ENCODE measurements around the gene OPALIN.

OPALIN gene

GRCh38 chr10:96374004-96374403 lies 15.2 kb upstream of the OPALIN start:
- no peak for DNase-seq (ENCODE audit: low read depth)

GRCh38 chr10:96371356-96371755 lies 12.6 kb upstream of the OPALIN start:
- DNase-seq (ENCODE audit: low read depth) = no peak

GRCh38 chr10:96370584-96371157 lies 11.9 kb upstream of the OPALIN start:
- peak; percentile 25 for DNase-seq (ENCODE audit: low read depth)

- DNase-seq (ENCODE audit: low read depth) = no peak
Measured at GRCh38 chr10:96369890-96370583, 11.2 kb upstream of the OPALIN start.

- DNase-seq (ENCODE audit: low read depth) = no peak
Measured at GRCh38 chr10:96368971-96369370, 10.2 kb upstream of the OPALIN start.

GRCh38 chr10:96367470-96367869 lies 8.7 kb upstream of the OPALIN start:
- no peak for DNase-seq (ENCODE audit: low read depth)

- DNase-seq (ENCODE audit: low read depth) = no peak
Measured at GRCh38 chr10:96366508-96366907, 7.7 kb upstream of the OPALIN start.

- DNase-seq (ENCODE audit: low read depth) = no peak
Measured at GRCh38 chr10:96365571-96365970, 6.8 kb upstream of the OPALIN start.

- DNase-seq (ENCODE audit: low read depth) = no peak
Measured at GRCh38 chr10:96360766-96361165, 2.0 kb upstream of the OPALIN start.

- no peak for DNase-seq (ENCODE audit: low read depth)
Measured at GRCh38 chr10:96360331-96360730, 1.5 kb upstream of the OPALIN start.

GRCh38 chr10:96359616-96360015 lies 814 bp upstream of the OPALIN start:
- no peak for DNase-seq (ENCODE audit: low read depth)

GRCh38 chr10:96357038-96357620 lies 1.7 kb downstream of the OPALIN start:
- DNase-seq (ENCODE audit: low read depth) = no peak

GRCh38 chr10:96352582-96352981 lies 6.2 kb downstream of the OPALIN start:
- DNase-seq (ENCODE audit: low read depth) = no peak

- DNase-seq (ENCODE audit: low read depth) = no peak
Measured at GRCh38 chr10:96352027-96352426, 6.8 kb downstream of the OPALIN start.

GRCh38 chr10:96346295-96346694 lies 12.5 kb downstream of the OPALIN start:
- no peak for DNase-seq (ENCODE audit: low read depth)

- no peak for DNase-seq (ENCODE audit: low read depth)
Measured at GRCh38 chr10:96345222-96345621, 13.6 kb downstream of the OPALIN start.

GRCh38 chr10:96344178-96344577 lies 14.6 kb downstream of the OPALIN start:
- no peak for DNase-seq (ENCODE audit: low read depth)

- no peak for DNase-seq (ENCODE audit: low read depth)
Measured at GRCh38 chr10:96342402-96342801, 16.4 kb downstream of the OPALIN start.

- DNase-seq (ENCODE audit: low read depth) = no peak
Measured at GRCh38 chr10:96341219-96342182, 17.3 kb downstream of the OPALIN start.

GRCh38 chr10:96339956-96340904 lies 18.6 kb downstream of the OPALIN start:
- DNase-seq (ENCODE audit: low read depth) = peak; percentile 35

GRCh38 chr10:96339383-96339782 lies 19.4 kb downstream of the OPALIN start:
- DNase-seq (ENCODE audit: low read depth) = no peak

All from activated T-cell treated with anti-CD3 and anti-CD28 coated beads for 1 hour (primary cell).